ENCODE data around the gene CTRB1. TPM values are rescaled to one million over a fixed set of nuclear protein-coding genes. Genes with fewer than 3 reads are reported as not detected.

The CTRB1 gene
- total RNA-seq, 2 donors from 2014 or later: 14,932 to 20,352 TPM

- H3K9me3 ChIP-seq: no peaks in the 10 kb centered on the region
- H3K36me3 ChIP-seq (replicated peaks in 1 of 2; ENCODE audit: insufficient read depth in 1 of 2, low read depth in 2 of 2): no peaks in the 10 kb centered on the region
- no peaks in the 10 kb centered on the region for H3K27me3 ChIP-seq
- no peak overlapping the region for H3K27ac ChIP-seq
- H3K4me3 ChIP-seq: no peak overlapping the region
- intact Hi-C loops (cut with DNase I): no loop called here
- 83 to 90% methylated on average over 2 to 14 of the region's 14 CpGs for WGBS, 2 donors
- ATAC-seq (no peak), DNase-seq (peak in 3 of 4 donors; percentile 38 to 61 (median 60))
- TF ChIP-seq POLR2A (IDR thresholded peaks at IDR 0.05): no peak
- TF ChIP-seq, protein P1, sequence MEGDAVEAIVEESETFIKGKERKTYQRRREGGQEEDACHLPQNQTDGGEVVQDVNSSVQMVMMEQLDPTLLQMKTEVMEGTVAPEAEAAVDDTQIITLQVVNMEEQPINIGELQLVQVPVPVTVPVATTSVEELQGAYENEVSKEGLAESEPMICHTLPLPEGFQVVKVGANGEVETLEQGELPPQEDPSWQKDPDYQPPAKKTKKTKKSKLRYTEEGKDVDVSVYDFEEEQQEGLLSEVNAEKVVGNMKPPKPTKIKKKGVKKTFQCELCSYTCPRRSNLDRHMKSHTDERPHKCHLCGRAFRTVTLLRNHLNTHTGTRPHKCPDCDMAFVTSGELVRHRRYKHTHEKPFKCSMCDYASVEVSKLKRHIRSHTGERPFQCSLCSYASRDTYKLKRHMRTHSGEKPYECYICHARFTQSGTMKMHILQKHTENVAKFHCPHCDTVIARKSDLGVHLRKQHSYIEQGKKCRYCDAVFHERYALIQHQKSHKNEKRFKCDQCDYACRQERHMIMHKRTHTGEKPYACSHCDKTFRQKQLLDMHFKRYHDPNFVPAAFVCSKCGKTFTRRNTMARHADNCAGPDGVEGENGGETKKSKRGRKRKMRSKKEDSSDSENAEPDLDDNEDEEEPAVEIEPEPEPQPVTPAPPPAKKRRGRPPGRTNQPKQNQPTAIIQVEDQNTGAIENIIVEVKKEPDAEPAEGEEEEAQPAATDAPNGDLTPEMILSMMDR (IDR thresholded peaks at IDR 0.05): no peak
- H3K4me1 ChIP-seq: peaks cover 63% of the 10 kb centered on the region
Measured at GRCh38 chr16:75262104-75262799, 43.5 kb downstream of the CTRB1 start.

DNA sequence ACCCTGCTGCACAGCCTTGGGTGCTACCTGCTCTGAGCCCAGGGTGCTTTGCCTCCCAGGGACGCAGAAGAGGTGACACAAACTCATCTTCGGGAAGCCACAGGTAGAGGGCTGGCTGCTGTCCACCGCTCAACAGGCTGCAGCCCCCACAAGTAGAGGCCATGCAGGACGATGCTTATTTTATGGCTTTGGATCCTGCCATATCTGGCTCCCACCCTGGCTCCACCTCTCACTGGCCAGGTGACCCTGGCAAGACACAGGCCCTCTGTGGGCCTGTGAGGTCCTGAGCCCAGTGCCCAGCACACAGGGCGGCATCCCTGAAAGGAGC, 44.0 kb downstream of the CTRB1 start:
- Histone ChIP-seq H3K36me3 (replicated peaks in 1 of 2; ENCODE audit: insufficient read depth in 1 of 2, low read depth in 2 of 2) (no peaks in the 10 kb centered on the region), H3K4me1 (peaks cover 65% of the 10 kb centered on the region), H3K27ac (no peak overlapping the region), H3K27me3 (no peaks in the 10 kb centered on the region), H3K9me3 (no peaks in the 10 kb centered on the region), H3K4me3 (no peak overlapping the region)
- 74% methylated on average over 5 of the region's 5 CpGs; no CpG with 5 or more reads in 1 of the 2 donors for WGBS, 2 donors
- no peak for TF ChIP-seq POLR2A (IDR thresholded peaks at IDR 0.05)
- TF ChIP-seq, protein P1 (IDR thresholded peaks at IDR 0.05): no peak
- intact Hi-C loops (cut with DNase I): no loop called here
- ATAC-seq: no peak
- DNase-seq: no peak

GRCh38 chr16:75263291-75263962, 44.6 kb downstream of the CTRB1 start:
- Histone ChIP-seq H3K27me3 (no peaks in the 10 kb centered on the region), H3K4me3 (no peak overlapping the region), H3K9me3 (no peaks in the 10 kb centered on the region), H3K36me3 (replicated peaks in 1 of 2; ENCODE audit: insufficient read depth in 1 of 2, low read depth in 2 of 2) (no peaks in the 10 kb centered on the region), H3K27ac (peak overlapping the region in 3 of 4 donors; percentile 22 to 93 (median 91)), H3K4me1 (peaks cover 67% of the 10 kb centered on the region)
- intact Hi-C loops (cut with DNase I): no loop called here
- ATAC-seq: no peak
- no peak for DNase-seq
- TF ChIP-seq, protein P1 (IDR thresholded peaks at IDR 0.05): no peak
- TF ChIP-seq POLR2A (IDR thresholded peaks at IDR 0.05): no peak
- WGBS, 2 donors: 75 to 77% methylated on average over 10 to 14 of the region's 14 CpGs

DNA sequence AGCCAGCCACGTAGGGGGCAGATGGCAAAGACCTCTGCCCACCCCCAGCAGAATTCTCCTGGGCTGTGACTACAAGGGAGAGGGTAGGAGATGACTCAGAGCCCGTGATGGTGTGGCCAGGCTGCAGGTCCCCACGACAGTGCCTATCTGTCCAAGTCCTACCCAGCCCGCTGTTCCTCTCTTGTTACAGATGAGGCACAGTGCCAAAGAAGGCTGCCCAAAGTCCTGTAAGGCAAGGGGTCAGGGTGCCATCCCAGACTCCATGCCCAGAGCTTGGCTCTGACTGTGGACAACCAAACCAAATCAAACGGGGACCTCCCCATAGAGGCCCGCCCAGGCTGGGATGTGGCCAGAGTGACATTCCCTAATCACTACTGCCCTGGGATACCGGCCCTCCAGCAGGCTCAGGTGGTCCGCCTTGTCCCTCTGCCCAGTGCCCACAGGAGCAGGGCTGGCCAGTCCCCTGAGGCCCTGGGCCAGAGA, 45.2 kb downstream of the CTRB1 start:
- Histone ChIP-seq H3K9me3 (no peaks in the 10 kb centered on the region), H3K36me3 (replicated peaks in 1 of 2; ENCODE audit: insufficient read depth in 1 of 2, low read depth in 2 of 2) (no peaks in the 10 kb centered on the region), H3K4me3 (no peak overlapping the region), H3K4me1 (peaks cover 67% of the 10 kb centered on the region), H3K27ac (peak overlapping the region; percentile 22 to 93 (median 89)), H3K27me3 (no peaks in the 10 kb centered on the region)
- DNase-seq: peak in 2 of 4 donors; percentile 32 to 72
- ATAC-seq: no peak
- intact Hi-C loops (cut with DNase I): no loop called here
- WGBS, 2 donors: 20 to 28% methylated on average over 2 to 8 of the region's 8 CpGs
- TF ChIP-seq POLR2A (IDR thresholded peaks at IDR 0.05): no peak
- TF ChIP-seq, protein P1 (IDR thresholded peaks at IDR 0.05): no peak
